Gastroesophageal sphincter (tissue), 4 donors: Measurements from ENCODE around the gene LACTBL1. TPM values are rescaled to one million over a fixed set of nuclear protein-coding genes. Genes with fewer than 3 reads are reported as not detected.

Experiments used
- ATAC-seq: fragments of 150-250 bp; one replicate; pipeline ENCODE4 v1.9.1; 2016; ENCODE audit warnings: mild to moderate bottlenecking, moderate library complexity
- H3K27ac ChIP-seq, 4 donors: fragments of 200-600 bp; sonication (generic) in 3 of 4; 1 replicate in 3 of 4; 2 replicates in 1 of 4; pipeline ENCODE4 v1.5.1; 2016 to 2019
- H3K27me3 ChIP-seq: fragments of 200-600 bp; sonication (generic); one replicate; pipeline ENCODE4 v1.5.1; 2019
- H3K36me3 ChIP-seq, 2 donors: fragments of 200-600 bp; sonication (generic); one replicate each; pipeline ENCODE4 v1.5.1; 2019; ENCODE audit warnings: control low read depth in 1 of 2
- H3K4me1 ChIP-seq, 3 donors: fragments of 200-600 bp; sonication (generic); 1 replicate in 2 of 3; 2 replicates in 1 of 3; pipeline ENCODE4 v1.5.1; 2016 to 2019; ENCODE audit warnings: control low read depth in 2 of 3
- H3K4me3 ChIP-seq, 2 donors: fragments of 200-600 bp; sonication (generic); one replicate each; pipeline ENCODE4 v1.5.1; 2019; ENCODE audit warnings: mild to moderate bottlenecking in 1 of 2, moderate library complexity in 1 of 2
- H3K9me3 ChIP-seq, 3 donors: fragments of 200-600 bp; sonication (generic); one replicate each; pipeline ENCODE4 v1.5.1; 2017 to 2019; ENCODE audit warnings: control low read depth in 2 of 3
- EP300 ChIP-seq: sonication (generic); formaldehyde crosslinking; IDR thresholded peaks from one replicate; pipeline ENCODE4 v1.6.1; 2017; ENCODE audit warnings: antibody characterized with exemption, mild to moderate bottlenecking
- POLR2A ChIP-seq, 2 donors: fragments of 450-650 bp; IDR thresholded peaks; one replicate each; pipeline ENCODE4 v1.6.1; 2017; ENCODE audit warnings: antibody characterized with exemption in 2 of 2, mild to moderate bottlenecking in 2 of 2, moderate library complexity in 1 of 2
- POLR2AphosphoS5 ChIP-seq: sonication (generic); formaldehyde crosslinking; IDR thresholded peaks from one replicate; pipeline ENCODE4 v1.6.1; 2017; ENCODE audit warnings: antibody characterized with exemption
- WGBS, 2 donors: methylation state at CpG; one replicate each; pipeline ENCODE4 v1.1.5; 2018; ENCODE audit warnings: low coverage in 1 of 2; 5-methylcytosine and 5-hydroxymethylcytosine counted together
- total RNA-seq, 4 donors: library from RNA; depleted of rRNA; stranded (reverse); fragments of >200 nt; gene quantifications; one replicate each; pipeline ENCODE4 v1.1.0, GENCODE V29; 2016
- TF ChIP-seq, protein P1 (sequence below), 4 experiments: fragments of 200-600 bp in 2 of 4; fragments of 450-650 bp in 2 of 4; sonication (generic) in 1 of 4; IDR thresholded peaks; one replicate each; pipeline ENCODE4 v1.5.1; 2017 to 2019; ENCODE audit warnings: antibody characterized with exemption in 4 of 4, mild to moderate bottlenecking in 2 of 4, moderate library complexity in 2 of 4

LACTBL1 gene
- total RNA-seq, 4 donors from 2014 or later = not detected

DNA sequence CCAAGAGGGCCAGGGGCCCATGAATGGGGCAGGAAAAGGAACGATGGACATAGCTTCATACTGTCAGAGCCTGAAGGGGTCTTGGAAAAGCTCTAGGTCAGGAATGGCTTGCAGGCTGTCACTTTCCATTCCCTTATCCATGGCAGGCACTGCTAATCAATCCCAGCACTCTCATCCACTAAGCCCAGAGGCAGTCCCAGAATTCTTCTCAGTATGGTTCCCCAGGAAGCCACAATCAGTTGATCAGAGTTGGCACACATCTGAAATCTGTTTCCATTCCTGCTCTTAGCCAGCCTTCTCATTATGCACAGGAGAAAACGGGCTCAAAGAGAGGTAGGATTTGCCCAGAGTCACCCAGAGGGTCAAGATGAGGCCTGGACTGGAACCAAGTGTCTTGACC, 65.7 kb downstream of the LACTBL1 start:
- no peaks in the 10 kb centered on the region for H3K36me3 ChIP-seq
- TF ChIP-seq, protein P1, sequence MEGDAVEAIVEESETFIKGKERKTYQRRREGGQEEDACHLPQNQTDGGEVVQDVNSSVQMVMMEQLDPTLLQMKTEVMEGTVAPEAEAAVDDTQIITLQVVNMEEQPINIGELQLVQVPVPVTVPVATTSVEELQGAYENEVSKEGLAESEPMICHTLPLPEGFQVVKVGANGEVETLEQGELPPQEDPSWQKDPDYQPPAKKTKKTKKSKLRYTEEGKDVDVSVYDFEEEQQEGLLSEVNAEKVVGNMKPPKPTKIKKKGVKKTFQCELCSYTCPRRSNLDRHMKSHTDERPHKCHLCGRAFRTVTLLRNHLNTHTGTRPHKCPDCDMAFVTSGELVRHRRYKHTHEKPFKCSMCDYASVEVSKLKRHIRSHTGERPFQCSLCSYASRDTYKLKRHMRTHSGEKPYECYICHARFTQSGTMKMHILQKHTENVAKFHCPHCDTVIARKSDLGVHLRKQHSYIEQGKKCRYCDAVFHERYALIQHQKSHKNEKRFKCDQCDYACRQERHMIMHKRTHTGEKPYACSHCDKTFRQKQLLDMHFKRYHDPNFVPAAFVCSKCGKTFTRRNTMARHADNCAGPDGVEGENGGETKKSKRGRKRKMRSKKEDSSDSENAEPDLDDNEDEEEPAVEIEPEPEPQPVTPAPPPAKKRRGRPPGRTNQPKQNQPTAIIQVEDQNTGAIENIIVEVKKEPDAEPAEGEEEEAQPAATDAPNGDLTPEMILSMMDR (IDR thresholded peaks at IDR 0.05) = no peak
- TF ChIP-seq POLR2AphosphoS5 (no peak), EP300 (no peak), POLR2A (IDR thresholded peaks at IDR 0.05) (no peak)
- no peak overlapping the region for H3K27ac ChIP-seq
- H3K4me3 ChIP-seq = no peak overlapping the region
- H3K4me1 ChIP-seq = no peaks in the 10 kb centered on the region
- WGBS, 2 donors = 60 to 67% methylated on average over 1 of the region's 2 CpGs
- no peaks in the 10 kb centered on the region for H3K9me3 ChIP-seq
- no peaks in the 10 kb centered on the region for H3K27me3 ChIP-seq
- ATAC-seq = no peak

DNA sequence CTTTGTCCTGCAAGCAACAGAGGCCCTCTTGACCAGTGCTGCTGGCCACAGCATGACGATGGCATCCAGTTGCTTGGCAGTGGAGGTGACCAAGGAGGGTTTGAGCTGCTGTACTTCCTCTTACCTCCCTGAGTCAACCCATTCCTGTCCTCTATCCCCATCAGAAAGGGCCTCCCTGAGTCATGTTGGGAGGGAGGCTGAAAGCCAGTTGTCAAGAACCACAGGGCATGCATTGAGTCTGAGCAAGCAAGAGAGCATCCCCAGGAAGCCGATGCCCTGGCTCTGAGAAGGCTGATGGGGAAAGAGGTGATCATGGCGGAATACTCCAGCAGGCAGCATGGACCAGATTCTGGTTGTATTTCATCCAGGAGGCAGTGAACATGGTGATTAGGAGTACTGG, 69.6 kb downstream of the LACTBL1 start:
- no peak for ATAC-seq
- WGBS, 2 donors = 75 to 100% methylated on average over 1 of the region's 3 CpGs
- H3K36me3 ChIP-seq = no peaks in the 10 kb centered on the region

More for the DNA sequence above, 69.6 kb downstream of the LACTBL1 start:
- Histone ChIP-seq H3K27me3 (no peaks in the 10 kb centered on the region), H3K4me1 (no peaks in the 10 kb centered on the region), H3K27ac (no peak overlapping the region), H3K9me3 (no peaks in the 10 kb centered on the region), H3K4me3 (no peak overlapping the region)
- TF ChIP-seq EP300 (no peak), POLR2A (IDR thresholded peaks at IDR 0.05) (no peak), POLR2AphosphoS5 (no peak)
- TF ChIP-seq, protein P1 (IDR thresholded peaks at IDR 0.05) = no peak

Other genes with a start within 250 kb of the LACTBL1 start
- not detected for gene TEX46, start 43.0 kb upstream of the LACTBL1 start, total RNA-seq
- 10 to 100 TPM; 48.9 to 62.4 (median 54.6) TPM for gene KDM1A, start 46.6 kb upstream of the LACTBL1 start, total RNA-seq
- 10 to 100 TPM; 22.3 to 38.4 (median 30.3) TPM for gene LUZP1, start 196.0 kb upstream of the LACTBL1 start, total RNA-seq
- gene HTR1D, start 244.6 kb upstream of the LACTBL1 start, total RNA-seq = under 1 TPM in 1 of 4 donors, not detected in 3; 0.46 TPM